ENCODE data around the gene ZNF669.

The ZNF669 gene

DNA sequence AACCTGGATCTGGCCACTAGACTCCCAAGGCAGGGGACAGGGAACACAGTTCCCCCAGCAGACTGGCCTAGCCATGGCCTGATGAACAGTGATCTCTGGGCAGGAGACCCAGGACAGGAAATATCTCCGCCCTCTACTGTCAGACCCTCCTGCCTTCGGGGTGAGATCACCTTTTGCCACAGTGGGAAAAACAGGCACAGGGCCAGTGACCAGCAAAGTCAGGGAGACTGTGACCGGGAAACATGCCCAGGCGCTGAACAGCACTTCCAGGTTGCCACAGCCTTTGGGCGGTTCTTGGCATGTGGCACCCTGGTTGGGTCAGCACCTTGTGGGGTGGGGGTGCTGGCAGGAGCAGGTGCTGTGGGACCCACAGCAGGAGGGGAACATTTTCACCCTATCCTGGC, 8.9 kb upstream of the ZNF669 start:
- no peak overlapping the region for H3K27ac ChIP-seq
- H3K4me1 ChIP-seq: peaks cover 0 to 14% (median 11%) of the 10 kb centered on the region in 4 donors
- no peak for DNase-seq
- H3K36me3 ChIP-seq: no peaks in the 10 kb centered on the region
- peaks cover 0 to 3% of the 10 kb centered on the region in 2 donors for H3K27me3 ChIP-seq
- intact Hi-C loops (cut with DNase I; ENCODE audit: low total_unique reads): loop anchor here (10.0 kb wide), 1 partner anchor 52 kb away; no protein-coding TSS in a partner anchor
- no peak overlapping the region for H3K4me3 ChIP-seq
- no peaks in the 10 kb centered on the region for H3K9me3 ChIP-seq
- TF ChIP-seq, protein P1, sequence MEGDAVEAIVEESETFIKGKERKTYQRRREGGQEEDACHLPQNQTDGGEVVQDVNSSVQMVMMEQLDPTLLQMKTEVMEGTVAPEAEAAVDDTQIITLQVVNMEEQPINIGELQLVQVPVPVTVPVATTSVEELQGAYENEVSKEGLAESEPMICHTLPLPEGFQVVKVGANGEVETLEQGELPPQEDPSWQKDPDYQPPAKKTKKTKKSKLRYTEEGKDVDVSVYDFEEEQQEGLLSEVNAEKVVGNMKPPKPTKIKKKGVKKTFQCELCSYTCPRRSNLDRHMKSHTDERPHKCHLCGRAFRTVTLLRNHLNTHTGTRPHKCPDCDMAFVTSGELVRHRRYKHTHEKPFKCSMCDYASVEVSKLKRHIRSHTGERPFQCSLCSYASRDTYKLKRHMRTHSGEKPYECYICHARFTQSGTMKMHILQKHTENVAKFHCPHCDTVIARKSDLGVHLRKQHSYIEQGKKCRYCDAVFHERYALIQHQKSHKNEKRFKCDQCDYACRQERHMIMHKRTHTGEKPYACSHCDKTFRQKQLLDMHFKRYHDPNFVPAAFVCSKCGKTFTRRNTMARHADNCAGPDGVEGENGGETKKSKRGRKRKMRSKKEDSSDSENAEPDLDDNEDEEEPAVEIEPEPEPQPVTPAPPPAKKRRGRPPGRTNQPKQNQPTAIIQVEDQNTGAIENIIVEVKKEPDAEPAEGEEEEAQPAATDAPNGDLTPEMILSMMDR (IDR thresholded peaks at IDR 0.05): no peak

DNA sequence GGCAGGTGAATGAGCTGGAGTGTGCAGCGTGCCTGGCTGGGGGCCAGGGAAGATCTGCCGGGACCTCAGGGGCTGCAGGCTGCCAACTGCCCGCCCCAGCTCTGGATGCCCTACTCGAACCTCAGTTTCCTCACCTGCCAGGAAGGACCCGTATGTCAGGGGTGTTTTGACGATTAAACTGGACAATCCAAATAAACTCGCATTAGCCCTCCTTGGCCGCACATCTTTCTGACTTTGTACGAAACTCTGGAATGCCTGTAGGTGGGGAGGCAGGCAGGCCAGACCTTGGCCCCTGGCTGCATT, 8.3 kb upstream of the ZNF669 start:
- intact Hi-C loops (cut with DNase I; ENCODE audit: low total_unique reads): loop anchor here (10.0 kb wide), 1 partner anchor 52 kb away; no protein-coding TSS in a partner anchor
- H3K4me3 ChIP-seq: peak overlapping the region; percentile 74 to 100
- TF ChIP-seq, protein P1 (IDR thresholded peaks at IDR 0.05): no peak
- H3K9me3 ChIP-seq: no peaks in the 10 kb centered on the region
- peak overlapping the region; percentile 79 to 95 for H3K27ac ChIP-seq
- peaks cover 0 to 14% (median 11%) of the 10 kb centered on the region in 4 donors for H3K4me1 ChIP-seq
- DNase-seq: no peak
- no peaks in the 10 kb centered on the region for H3K36me3 ChIP-seq
- H3K27me3 ChIP-seq: peaks cover 0 to 3% of the 10 kb centered on the region in 2 donors

DNA sequence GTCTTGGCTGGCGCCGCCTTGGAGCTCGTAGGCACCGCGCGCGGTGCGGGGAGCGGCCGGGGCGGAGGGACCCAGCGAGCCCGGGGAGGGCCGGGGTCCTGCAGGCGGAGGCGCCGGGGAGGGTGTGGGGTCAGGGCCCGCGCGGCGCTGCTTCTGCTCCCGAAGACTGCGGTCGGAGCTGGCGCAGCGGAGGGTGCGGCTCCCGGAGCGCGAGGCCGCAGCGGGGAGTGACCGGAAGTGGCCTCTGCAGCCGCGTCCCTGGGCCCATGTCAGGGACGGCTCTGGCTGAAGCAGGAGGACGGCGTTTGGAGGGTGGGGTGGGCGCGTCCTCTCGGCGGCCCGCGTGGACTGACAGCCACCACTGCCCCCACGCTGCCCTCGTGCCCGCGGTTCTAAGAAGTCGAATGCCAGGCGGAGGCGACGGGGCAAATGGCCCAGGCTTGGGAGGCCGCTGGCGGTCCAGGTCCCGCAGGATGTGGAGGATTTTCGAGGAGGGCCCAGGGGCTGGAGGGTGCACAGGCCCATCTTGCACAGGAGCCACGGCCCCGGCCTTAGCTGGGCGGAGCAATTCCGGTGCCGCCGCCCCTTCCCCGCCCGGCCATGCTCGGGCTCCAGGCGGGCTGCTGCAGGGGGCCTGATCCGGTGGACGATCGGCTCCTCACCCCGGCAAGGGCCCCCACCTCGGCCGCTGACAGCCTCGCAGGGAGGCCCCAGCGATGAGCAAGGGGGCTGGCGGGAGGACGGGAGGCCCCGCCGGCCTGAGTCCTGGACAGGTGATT, 7.7 kb upstream of the ZNF669 start:
- H3K27ac ChIP-seq: peak overlapping the region; percentile 79 to 95
- intact Hi-C loops (cut with DNase I; ENCODE audit: low total_unique reads): loop anchor here (10.0 kb wide), 1 partner anchor 53 kb away; no protein-coding TSS in a partner anchor
- no peaks in the 10 kb centered on the region for H3K36me3 ChIP-seq
- peak; percentile 63 to 87 for DNase-seq
- TF ChIP-seq, protein P1 (IDR thresholded peaks at IDR 0.05): no peak
- peaks cover 0 to 3% of the 10 kb centered on the region in 2 donors for H3K27me3 ChIP-seq
- peaks cover 0 to 14% (median 11%) of the 10 kb centered on the region in 4 donors for H3K4me1 ChIP-seq
- no peaks in the 10 kb centered on the region for H3K9me3 ChIP-seq
- peak overlapping the region; percentile 74 to 100 for H3K4me3 ChIP-seq

DNA sequence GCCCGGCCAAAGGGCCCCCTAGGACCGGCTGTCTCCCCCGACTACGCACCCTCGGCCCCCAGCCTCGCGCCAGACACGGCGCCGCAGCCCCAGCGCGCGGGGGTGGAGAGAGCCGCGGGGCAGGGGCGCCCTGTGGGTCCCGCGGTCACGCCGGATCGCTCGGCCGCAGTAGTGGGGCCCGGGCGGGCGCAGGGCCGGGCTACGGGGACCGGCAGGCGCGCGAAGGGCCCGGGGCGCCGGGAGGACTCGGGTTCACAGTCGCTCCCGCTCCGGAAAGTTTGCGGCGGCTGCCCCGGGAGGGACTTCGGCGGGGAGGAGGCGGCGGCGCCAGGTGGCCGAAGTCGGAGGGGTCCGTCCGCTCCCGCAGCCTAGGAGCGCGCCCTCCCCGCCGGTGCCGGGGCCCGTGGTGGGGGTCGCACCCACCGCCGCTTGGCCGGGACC, 7.1 kb upstream of the ZNF669 start:
- Histone ChIP-seq H3K4me1 (peaks cover 0 to 14% (median 11%) of the 10 kb centered on the region in 4 donors), H3K4me3 (peak overlapping the region; percentile 74 to 100), H3K9me3 (no peaks in the 10 kb centered on the region), H3K27ac (peak overlapping the region; percentile 79 to 95), H3K27me3 (peaks cover 0 to 3% of the 10 kb centered on the region in 2 donors), H3K36me3 (no peaks in the 10 kb centered on the region)
- TF ChIP-seq, protein P1 (IDR thresholded peaks at IDR 0.05): no peak
- intact Hi-C loops (cut with DNase I; ENCODE audit: low total_unique reads): loop anchor here (10.0 kb wide), 1 partner anchor 54 kb away; no protein-coding TSS in a partner anchor
- no peak for DNase-seq

DNA sequence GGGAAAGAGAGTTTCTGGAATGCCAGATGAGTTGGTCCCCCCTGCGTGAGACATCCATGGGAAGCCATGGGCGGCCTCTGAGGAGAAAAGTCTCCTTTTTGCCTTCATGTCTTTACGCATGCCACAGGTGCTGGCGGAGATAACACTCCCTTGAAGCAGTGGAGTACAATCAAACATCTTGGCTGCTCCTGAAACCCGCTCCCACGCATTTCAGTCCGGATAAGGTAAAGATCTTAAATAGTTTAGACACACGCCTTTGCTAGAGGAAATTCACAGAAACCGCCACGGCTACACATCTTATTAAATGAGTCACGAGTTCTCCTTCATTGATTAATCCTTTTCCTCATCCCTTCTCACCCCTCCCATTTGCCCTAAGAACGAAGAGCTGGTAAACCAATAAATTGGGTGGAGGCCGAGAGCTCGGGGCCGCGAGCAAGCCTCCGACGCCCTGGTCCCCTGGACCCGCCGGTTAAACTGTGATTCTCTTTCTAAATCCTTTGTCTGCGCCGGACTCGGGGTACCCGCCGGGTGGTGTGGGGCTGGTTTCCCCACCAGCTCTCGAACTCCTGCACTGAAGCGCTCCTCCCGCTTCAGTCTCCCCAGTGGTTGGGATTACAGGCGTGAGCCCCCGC, 6.6 kb upstream of the ZNF669 start:
- no peaks in the 10 kb centered on the region for H3K9me3 ChIP-seq
- peaks cover 0 to 14% (median 11%) of the 10 kb centered on the region in 4 donors for H3K4me1 ChIP-seq
- H3K27me3 ChIP-seq: peaks cover 0 to 3% of the 10 kb centered on the region in 2 donors
- no peak for DNase-seq
- peak overlapping the region; percentile 79 to 95 for H3K27ac ChIP-seq
- H3K36me3 ChIP-seq: no peaks in the 10 kb centered on the region
- H3K4me3 ChIP-seq: peak overlapping the region; percentile 74 to 100
- TF ChIP-seq, protein P1 (IDR thresholded peaks at IDR 0.05): no peak
- intact Hi-C loops (cut with DNase I; ENCODE audit: low total_unique reads): loop anchor here (10.0 kb wide), 1 partner anchor 54 kb away; no protein-coding TSS in a partner anchor
